HG03196 (cell line): ENCODE measurements around the gene SH3PXD2B.
"Not testable (repeated sequence)": the region's sequence is repeated elsewhere in the genome, so short reads cannot be mapped to it uniquely, and the experiment has no call there.

ENCODE experiments used
- ATAC-seq: cut with Tn5 transposase; IDR thresholded peaks from one replicate; pipeline ENCODE4 v1.9.1; 2021; ENCODE audit not compliant: unreplicated experiment

The SH3PXD2B gene

DNA sequence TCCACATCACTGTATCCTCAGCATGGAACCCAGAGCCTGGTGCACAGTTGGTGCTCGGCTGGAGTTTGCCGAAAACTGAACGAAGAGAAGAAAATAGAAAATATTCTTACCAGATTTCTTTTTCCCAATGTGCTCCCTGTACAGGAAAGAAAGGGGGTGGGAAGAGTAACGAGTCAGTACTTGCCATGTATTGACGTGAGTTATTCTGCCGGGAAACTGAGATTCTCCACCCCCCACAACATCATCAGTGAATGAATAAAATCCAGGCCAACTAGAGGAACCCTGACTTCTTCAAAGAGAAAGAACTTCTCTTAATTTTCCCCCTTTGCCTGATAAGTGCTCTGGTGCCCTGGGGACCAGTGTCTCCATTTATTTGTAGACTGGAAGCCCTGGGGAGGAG is 80.6 kb downstream of the SH3PXD2B start:
- no peak for ATAC-seq

DNA sequence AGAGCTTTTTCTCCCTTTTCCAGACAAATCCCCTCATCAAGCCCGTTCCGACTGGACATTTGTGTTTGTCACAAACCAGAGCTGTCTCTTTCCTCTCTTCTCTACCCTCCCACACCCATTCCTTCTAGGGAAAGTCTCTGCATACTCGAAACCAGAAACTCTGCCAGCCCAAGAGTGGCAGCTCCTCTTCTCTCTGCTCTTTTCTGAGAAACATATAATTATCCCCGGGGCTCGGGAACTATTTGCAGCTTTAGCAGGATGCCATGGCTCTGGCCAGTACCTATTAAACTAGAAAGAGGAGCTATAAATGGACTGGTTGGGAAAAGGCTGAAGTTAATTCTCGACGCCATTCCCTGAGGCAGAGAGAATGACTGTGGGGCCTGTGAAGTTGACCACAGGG is 82.6 kb downstream of the SH3PXD2B start:
- no peak for ATAC-seq

GRCh38 chr5:172370648-172371545 is 83.4 kb downstream of the SH3PXD2B start:
- no peak for ATAC-seq

- ATAC-seq: no peak
These were observed 84.1 kb downstream of the SH3PXD2B start for GRCh38 chr5:172370237-172370640.

GRCh38 chr5:172368699-172369098 is 85.6 kb downstream of the SH3PXD2B start:
- ATAC-seq: not testable (repeated sequence)

DNA sequence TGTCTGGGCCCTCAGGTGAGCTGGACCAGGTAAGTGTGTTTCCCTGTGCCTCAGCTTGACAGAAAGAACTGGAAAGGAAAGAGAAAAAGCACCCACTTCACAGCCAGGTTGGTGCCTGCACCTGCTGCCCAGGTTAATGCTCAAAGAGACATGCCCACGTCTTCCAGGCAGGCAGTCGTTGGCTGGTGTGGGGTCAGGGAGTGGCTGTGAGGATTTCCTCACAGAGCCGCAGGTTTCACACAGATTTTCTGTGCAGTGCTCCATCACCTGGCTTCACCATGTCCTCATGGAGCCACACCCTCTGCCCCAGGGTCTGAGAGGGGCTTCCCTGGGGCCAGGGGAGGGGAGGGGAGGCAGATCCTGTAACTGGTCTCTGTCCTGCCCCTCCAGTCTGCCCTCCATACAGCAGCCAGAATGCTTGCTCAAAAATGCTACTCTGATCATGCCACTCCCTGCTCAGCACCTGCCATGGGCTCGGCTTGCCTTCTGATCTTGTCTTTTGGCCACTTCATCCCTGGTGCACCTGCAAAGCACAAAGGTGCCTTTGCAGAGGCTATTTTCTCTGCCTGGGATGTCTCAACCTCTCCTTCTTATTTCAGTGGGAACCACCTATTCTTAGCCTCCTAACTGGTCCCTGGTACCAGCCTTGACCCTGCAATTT is 88.2 kb downstream of the SH3PXD2B start:
- no peak for ATAC-seq

GRCh38 chr5:172364773-172365172 is 89.6 kb downstream of the SH3PXD2B start:
- ATAC-seq: no peak

DNA sequence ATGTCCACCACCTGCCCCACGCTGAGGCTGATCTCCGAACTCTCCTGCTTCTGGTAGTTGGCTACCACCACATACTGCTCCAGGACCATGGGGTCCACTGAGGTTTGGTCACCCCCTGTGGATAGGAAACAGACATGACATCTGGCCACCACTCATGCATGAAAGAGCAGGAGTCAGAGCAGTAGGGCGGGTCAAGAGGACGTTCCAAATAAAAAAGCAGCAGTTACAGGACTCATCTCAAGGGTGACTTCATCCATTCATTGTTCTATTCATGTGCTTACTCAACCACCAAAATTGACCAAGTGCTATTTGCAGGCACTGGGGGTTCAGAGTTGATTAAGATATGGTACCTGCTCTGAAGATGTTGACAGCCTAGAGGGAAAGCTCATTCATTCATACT is 91.6 kb downstream of the SH3PXD2B start:
- ATAC-seq: no peak

- ATAC-seq: no peak
These were observed 92.6 kb downstream of the SH3PXD2B start for GRCh38 chr5:172361566-172362238.

DNA sequence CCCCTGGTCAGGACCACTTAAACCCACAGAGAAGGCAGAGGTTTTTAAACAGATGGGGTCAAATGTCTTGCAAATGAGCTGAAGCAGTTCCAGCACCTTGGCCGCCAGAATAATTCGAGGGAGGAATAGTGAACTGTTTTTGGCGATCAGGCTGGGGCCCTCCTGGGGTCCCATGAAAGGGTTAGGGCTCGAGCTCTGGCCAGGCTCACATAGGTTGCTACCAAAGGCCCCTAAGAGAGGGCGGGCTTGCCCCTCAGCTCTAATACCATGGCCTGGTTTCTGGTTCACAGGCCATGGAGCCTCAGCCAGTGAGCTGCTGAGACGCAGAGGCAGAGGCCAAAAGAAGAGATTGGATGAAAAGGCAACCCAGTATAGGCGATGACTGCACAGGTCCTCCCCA is 96.0 kb downstream of the SH3PXD2B start:
- no peak for ATAC-seq

DNA sequence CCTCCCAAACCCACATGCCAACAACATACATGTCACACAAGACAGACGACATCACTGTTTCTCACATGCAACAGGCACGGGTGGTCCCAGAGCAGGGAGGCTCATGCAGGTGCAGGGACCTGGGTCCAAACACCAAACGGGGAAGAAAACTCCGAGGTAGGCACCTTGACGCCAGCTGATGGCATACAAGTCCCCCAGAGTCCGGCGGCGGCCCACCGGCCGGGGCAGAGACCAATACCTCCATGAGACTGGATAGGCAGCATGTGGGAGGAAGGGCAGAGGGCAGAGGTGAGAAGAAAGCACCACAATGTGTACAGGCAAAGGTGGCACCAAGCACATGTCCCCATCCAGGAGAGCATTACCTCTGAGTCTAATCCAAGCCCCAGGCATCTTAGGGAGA is 97.8 kb downstream of the SH3PXD2B start:
- no peak for ATAC-seq

DNA sequence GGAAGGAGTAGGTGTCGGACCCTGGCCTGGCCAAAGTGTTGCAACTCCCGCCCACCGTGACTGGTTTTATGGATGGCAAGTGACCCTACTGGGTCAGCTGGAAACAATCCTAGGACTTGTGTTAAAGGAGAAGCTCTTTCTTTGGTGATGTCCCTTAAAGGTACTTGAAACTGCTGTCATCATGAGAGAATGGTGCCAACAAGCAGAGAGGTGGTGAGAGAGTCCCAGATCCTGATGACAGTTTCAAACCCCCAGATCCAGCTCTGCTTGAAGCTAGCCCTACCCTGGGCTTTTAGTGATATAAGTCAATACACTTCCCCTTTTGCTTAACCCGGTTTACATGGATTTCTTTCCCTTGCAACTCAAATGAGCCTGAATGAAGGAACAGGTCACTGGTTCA is 98.3 kb downstream of the SH3PXD2B start:
- ATAC-seq: no peak

GRCh38 chr5:172353846-172354245 is 100.5 kb downstream of the SH3PXD2B start:
- ATAC-seq: no peak

GRCh38 chr5:172353271-172353812 is 101.0 kb downstream of the SH3PXD2B start:
- no peak for ATAC-seq

DNA sequence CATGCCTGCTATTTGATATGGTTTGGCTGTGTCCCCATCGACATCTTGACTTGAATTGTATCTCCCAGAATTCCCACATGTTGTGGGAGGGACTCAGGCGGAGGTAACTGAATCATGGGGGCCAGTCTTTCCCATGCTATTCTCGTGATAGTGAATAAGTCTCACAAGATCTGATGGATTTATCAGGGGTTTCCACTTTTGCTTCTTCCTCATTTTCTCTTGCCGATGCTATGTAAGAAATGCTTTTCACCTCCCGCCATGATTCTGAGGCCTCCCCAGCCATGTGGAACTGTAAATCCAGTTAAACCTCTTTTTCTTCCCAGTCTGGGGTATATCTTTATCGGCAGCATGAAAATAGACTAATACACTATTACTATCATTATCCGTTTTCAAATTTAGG is 101.8 kb downstream of the SH3PXD2B start:
- not testable (repeated sequence) for ATAC-seq

GRCh38 chr5:172351240-172351778 is 103.0 kb downstream of the SH3PXD2B start:
- ATAC-seq: no peak

DNA sequence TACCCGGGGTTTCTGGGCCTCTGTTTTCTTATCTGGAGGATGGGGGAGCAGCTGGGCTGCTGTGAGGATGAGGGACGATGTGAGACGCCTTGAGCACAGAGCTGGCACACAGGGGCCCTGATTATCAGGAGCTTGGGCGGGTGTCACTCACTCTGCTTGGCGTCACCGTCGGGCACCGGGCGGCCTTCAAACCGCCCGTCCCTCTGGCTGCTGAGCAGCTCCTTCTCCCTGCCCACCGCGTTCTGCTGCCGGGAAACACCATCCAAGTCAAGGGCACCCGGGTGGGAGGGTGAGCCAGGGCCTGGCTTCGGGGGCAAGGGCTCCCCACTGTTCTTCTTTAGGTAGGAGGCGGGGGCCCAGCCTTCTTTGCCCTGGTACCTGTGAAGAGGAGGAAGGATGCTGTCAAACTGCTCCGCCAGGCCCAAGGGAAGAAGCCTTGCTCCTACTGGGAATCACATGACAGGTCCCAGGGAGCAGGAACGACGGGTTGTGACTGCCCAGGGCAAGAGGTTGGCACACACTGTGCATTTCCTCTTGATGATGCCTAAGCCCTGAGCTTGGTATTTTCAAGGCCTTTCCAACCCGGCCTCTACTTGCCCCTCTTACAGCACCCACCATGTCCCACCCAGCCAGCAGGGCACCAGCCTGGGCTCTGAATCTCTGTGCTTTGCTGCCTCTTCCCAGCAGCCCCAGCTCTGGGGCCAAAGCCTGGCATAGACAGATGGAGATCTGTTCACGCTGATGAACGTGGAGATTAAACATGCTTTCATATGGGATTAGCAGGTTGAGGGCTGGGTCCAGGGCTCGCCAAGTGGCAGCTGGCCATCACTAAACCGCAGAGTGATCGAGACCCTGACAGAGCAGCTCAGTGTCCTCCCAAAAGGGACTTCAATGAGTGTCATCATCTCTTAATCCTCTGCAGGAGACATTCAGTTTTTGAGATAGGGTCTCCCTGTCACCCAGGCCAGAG is 103.8 kb downstream of the SH3PXD2B start:
- no peak for ATAC-seq

DNA sequence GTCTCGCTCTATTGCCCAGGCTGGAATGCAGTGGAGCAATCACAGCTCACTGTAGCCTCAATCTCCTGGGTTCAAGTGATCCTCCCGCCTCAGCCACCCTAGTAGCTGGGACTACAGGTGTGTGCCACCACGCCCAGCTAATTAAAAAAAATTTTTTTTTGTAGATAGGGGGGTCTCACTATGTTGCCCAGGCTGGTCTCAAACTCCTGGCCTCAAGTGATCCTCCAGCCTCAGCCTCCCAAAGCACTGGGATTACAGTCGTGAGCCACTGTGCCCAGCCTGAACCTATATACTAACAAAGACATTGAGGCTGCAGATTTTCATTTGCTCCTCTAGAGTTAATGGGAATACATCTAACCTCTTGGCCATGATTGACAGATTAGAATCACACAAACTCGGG is 105.6 kb downstream of the SH3PXD2B start:
- not testable (repeated sequence) for ATAC-seq

DNA sequence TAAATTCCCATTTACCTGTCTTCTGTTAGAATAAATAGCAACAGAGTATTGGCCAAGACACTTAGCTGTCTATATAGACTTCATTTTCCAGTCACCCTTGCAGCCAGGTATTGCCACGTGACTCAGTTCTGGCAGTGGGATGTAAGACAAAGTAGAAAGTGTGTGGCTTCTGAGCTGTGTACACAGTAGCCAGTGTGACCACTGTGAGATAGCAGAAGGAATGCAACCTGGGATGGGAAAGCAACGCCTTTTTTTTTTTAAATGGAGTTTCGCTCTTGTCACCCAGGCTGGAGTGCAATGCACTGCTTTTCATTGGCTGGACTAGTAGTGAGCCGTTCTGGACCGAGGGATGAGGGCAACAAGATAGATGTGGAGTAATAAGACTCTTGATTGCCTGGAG is 106.2 kb downstream of the SH3PXD2B start:
- no peak for ATAC-seq

- ATAC-seq: no peak
These were observed 106.8 kb downstream of the SH3PXD2B start for GRCh38 chr5:172347496-172348052.
